ENCODE data around the gene SET.

GRCh38 chr9:128729766-128730517 is 40.9 kb downstream of the SET start:
- TF ChIP-seq CTCF (IDR thresholded peaks at IDR 0.05; ENCODE audit: extremely low read depth in 1 of 2, insufficient read depth in 1 of 2, low read depth in 1 of 2, low read length in 2 of 2) (no peak), POLR2A (IDR thresholded peaks at IDR 0.05; ENCODE audit: low read depth, low read length) (no peak), POLR2AphosphoS5 (IDR thresholded peaks at IDR 0.05; ENCODE audit: insufficient read depth, low read depth, low read length) (no peak)
